ENCODE results near the gene PGM5.

DNA sequence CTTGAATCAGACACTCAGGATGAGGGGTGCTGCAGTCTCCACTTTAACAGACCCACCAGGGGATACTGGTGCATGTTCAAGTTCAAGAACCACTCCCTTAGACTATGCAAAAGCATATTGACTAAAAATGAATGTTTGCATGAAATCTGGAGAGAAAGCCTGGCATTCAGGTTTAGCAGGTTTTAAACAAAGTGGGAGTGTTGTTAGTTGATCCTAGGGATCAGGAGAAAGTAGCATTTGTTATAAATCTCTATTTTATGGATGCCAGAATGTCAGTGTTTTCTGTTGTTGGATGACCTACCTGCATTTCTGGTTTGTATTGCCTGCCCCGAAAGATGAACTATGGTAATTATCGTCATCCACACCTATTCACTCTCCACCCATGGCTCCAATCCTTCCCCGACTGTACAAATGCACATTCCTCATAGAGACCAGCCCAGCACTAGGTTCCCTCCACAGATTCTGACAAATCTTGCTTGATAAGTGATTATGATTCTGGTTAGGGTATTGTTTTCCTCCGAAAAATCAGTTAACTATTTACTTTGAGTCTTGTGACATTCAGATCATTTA, 167.0 kb downstream of the PGM5 start:
- TF ChIP-seq POLR2A (IDR thresholded peaks at IDR 0.05) = no peak
- TF ChIP-seq POLR2AphosphoS5 (IDR thresholded peaks at IDR 0.05) = no peak

Data from gastroesophageal sphincter (tissue), 2 donors.